GM23338 (cell line): Measurements from ENCODE around the gene ILKAP. TPM values are rescaled to one million over a fixed set of nuclear protein-coding genes. Genes with fewer than 3 reads are reported as not detected.

Experiments
- ATAC-seq: fragments of 200-7000 bp; cut with Tn5 transposase; 3 replicates; pipeline ENCODE4 v1.9.1; 2020
- DNase-seq: peaks from one replicate; pipeline ENCODE4 v3.0.0-alpha.2; 2015; ENCODE audit warnings: low spot score
- H2AFZ ChIP-seq: fragments of 200-600 bp; sonication (generic); 2 replicates; pipeline ENCODE4 v1.8.0; 2016; ENCODE audit warnings: antibody characterized with exemption, mild to moderate bottlenecking, moderate library complexity
- H3F3A ChIP-seq: fragments of 200-600 bp; sonication (generic); replicated peaks from 2 replicates; pipeline ENCODE4 v1.8.0; 2017; ENCODE audit warnings: antibody characterized with exemption, mixed run types, low read depth
- H3K27ac ChIP-seq: fragments of 200-600 bp; sonication (generic); 2 replicates; pipeline ENCODE4 v1.6.1; 2016; ENCODE audit warnings: low read depth
- H3K27me3 ChIP-seq: fragments of 200-600 bp; sonication (generic); 2 replicates; pipeline ENCODE4 v1.8.0; 2016; ENCODE audit warnings: mild to moderate bottlenecking, mixed run types, moderate library complexity; ENCODE audit not compliant: insufficient read depth
- H3K36me3 ChIP-seq: fragments of 200-600 bp; sonication (generic); 2 replicates; pipeline ENCODE4 v1.8.0; 2016; ENCODE audit warnings: mild to moderate bottlenecking; ENCODE audit not compliant: insufficient read depth
- H3K4me1 ChIP-seq: fragments of 200-600 bp; sonication (generic); 2 replicates; pipeline ENCODE4 v1.8.0; 2016; ENCODE audit warnings: mild to moderate bottlenecking, moderate library complexity; ENCODE audit not compliant: insufficient read depth
- H3K4me2 ChIP-seq: fragments of 200-600 bp; sonication (generic); 2 replicates; pipeline ENCODE4 v1.7.1; 2017; ENCODE audit warnings: mixed run types
- H3K4me3 ChIP-seq: fragments of 200-600 bp; sonication (generic); 2 replicates; pipeline ENCODE4 v1.6.1; 2016; ENCODE audit warnings: mixed run types
- H3K79me2 ChIP-seq: fragments of 200-600 bp; sonication (generic); replicated peaks from 2 replicates; pipeline ENCODE4 v1.8.0; 2017; ENCODE audit warnings: mild to moderate bottlenecking; ENCODE audit not compliant: insufficient read depth
- H3K9me2 ChIP-seq: fragments of 200-600 bp; sonication (generic); 2 replicates; pipeline ENCODE4 v1.8.0; 2017; ENCODE audit not compliant: insufficient read depth
- H4K20me1 ChIP-seq: fragments of 200-600 bp; sonication (generic); replicated peaks from 2 replicates; pipeline ENCODE4 v1.8.0; 2017; ENCODE audit warnings: mild to moderate bottlenecking; ENCODE audit not compliant: insufficient read depth
- H3K27ac Mint-ChIP-seq: 2 replicates; pipeline ENCODE4 v1.8.0; 2020; ENCODE audit warnings: inconsistent platforms, mild to moderate bottlenecking, moderate library complexity, mixed read lengths
- H3K27me3 Mint-ChIP-seq: 3 replicates; pipeline ENCODE4 v1.8.0; 2022; ENCODE audit warnings: low read depth, mild to moderate bottlenecking, moderate library complexity, mixed read lengths, inconsistent platforms; ENCODE audit not compliant: insufficient read depth, poor library complexity
- H3K36me3 Mint-ChIP-seq: 3 replicates; pipeline ENCODE4 v1.8.0; 2021; ENCODE audit warnings: low read depth, mild to moderate bottlenecking, inconsistent platforms, moderate library complexity, mixed read lengths
- H3K4me1 Mint-ChIP-seq: 3 replicates; pipeline ENCODE4 v1.8.0; 2020; ENCODE audit warnings: mild to moderate bottlenecking, inconsistent platforms, mixed read lengths
- H3K4me3 Mint-ChIP-seq: 3 replicates; pipeline ENCODE4 v1.8.0; 2021; ENCODE audit warnings: moderate library complexity, mild to moderate bottlenecking, inconsistent platforms, mixed read lengths
- H3K9me3 Mint-ChIP-seq: 3 replicates; pipeline ENCODE4 v1.8.0; 2020; ENCODE audit warnings: moderate library complexity, mild to moderate bottlenecking, inconsistent platforms, mixed read lengths
- CREB1 ChIP-seq: fragments of 250-450 bp; sonication (Bioruptor Pico); IDR thresholded peaks from 2 replicates; pipeline ENCODE4 v1.5.0; 2020; ENCODE audit warnings: low read depth, mild to moderate bottlenecking, moderate library complexity
- CTCF ChIP-seq, 2 experiments: fragments of 200-600 bp in 1 of 2; sonication (generic) in 1 of 2; conservative IDR thresholded peaks; 2 replicates each; pipeline versions ENCODE4 v1.5.1 to v1.6.1; 2016 to 2017; ENCODE audit warnings: antibody characterized with exemption in 2 of 2, low read depth in 2 of 2, mild to moderate bottlenecking in 2 of 2, moderate library complexity in 1 of 2
- EZH2 ChIP-seq: fragments of 200-600 bp; sonication (generic); IDR thresholded peaks from one replicate; pipeline ENCODE4 v1.8.0; 2017; ENCODE audit warnings: antibody characterized with exemption, mild to moderate bottlenecking, low read depth; ENCODE audit not compliant: unreplicated experiment
- EZH2phosphoT487 ChIP-seq: fragments of 200-600 bp; sonication (generic); IDR thresholded peaks from one replicate; pipeline ENCODE4 v1.8.1; 2018; ENCODE audit warnings: antibody characterized with exemption; ENCODE audit not compliant: unreplicated experiment
- JUNB ChIP-seq: IDR thresholded peaks from one replicate; pipeline ENCODE4 v1.6.1; 2016; ENCODE audit warnings: antibody characterized with exemption; ENCODE audit not compliant: unreplicated experiment
- NANOG ChIP-seq: IDR thresholded peaks from 2 replicates; pipeline ENCODE4 v1.6.1; 2016; ENCODE audit warnings: antibody characterized with exemption, borderline replicate concordance
- POLR2AphosphoS5 ChIP-seq: IDR thresholded peaks from 2 replicates; pipeline ENCODE4 v1.6.1; 2016; ENCODE audit warnings: antibody characterized with exemption, low read depth
- REST ChIP-seq: IDR thresholded peaks from one replicate; pipeline ENCODE4 v1.6.1; 2018; ENCODE audit warnings: antibody characterized with exemption; ENCODE audit not compliant: unreplicated experiment
- STAT1 ChIP-seq: IDR thresholded peaks from one replicate; pipeline ENCODE4 v1.6.1; 2016; ENCODE audit warnings: antibody characterized with exemption; ENCODE audit not compliant: unreplicated experiment
- ZNF114 ChIP-seq: fragments of 250-450 bp; sonication (Bioruptor Pico); IDR thresholded peaks from 2 replicates; pipeline ENCODE4 v1.5.0; 2020; ENCODE audit warnings: mild to moderate bottlenecking, moderate library complexity
- ZNF331 ChIP-seq: fragments of 250-450 bp; sonication (Bioruptor Pico); IDR thresholded peaks from 2 replicates; pipeline ENCODE4 v1.5.0; 2020; ENCODE audit warnings: low read depth, mild to moderate bottlenecking, moderate library complexity
- ZNF462 ChIP-seq: fragments of 250-450 bp; sonication (Bioruptor Pico); IDR thresholded peaks from 2 replicates; pipeline ENCODE4 v1.5.0; 2020; ENCODE audit warnings: mild to moderate bottlenecking, moderate library complexity
- polyA plus RNA-seq: library from polyadenylated mRNA; unstranded; fragments of >200 nt; fragmentation: Nextera tagmentation; extraction: Ambion mirVana; gene quantifications from 2 replicates; pipeline ENCODE4 v1.2.1, GENCODE V29; 2016
- total RNA-seq: library from RNA; depleted of rRNA; stranded (reverse); fragments of >200 nt; shearing (Covaris generic); gene quantifications from 2 replicates; pipeline ENCODE4 v1.2.3, GENCODE V29; 2014
- TF ChIP-seq, protein P1 (sequence below): IDR thresholded peaks from 2 replicates; pipeline ENCODE4 v1.6.1; 2016; ENCODE audit warnings: antibody characterized with exemption

ILKAP gene
- total and polyA plus RNA-seq, 2 experiments from 2014 or later: 17.0 to 35.9 TPM

DNA sequence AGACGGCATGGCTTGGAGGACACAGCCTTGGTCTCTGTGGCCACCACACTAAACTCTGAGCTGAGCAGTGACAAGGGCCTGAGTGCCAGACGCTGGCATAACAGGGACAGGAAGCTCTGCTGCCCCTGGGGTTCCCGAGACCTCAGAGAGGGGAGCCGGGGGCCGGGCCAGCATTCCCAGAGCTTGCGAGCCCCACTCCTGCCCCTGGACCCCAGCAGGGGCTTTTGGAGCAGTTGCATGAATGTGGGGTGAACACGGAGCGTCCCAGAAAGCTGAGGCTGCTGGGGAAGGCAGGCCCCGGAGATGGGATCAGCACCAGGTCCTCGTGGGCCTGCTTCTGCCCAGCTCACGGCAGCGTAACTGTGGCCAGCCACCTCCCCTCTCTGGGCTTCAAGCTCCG lies 52.3 kb downstream of the ILKAP start:
- H3K27ac ChIP-seq: no peak overlapping the region
- H3K27me3 ChIP-seq: no peaks in the 10 kb centered on the region
- H3K27me3 Mint-ChIP-seq: peaks cover 8% of the 10 kb centered on the region
- peaks cover 8% of the 10 kb centered on the region for H3K4me1 Mint-ChIP-seq
- H3K4me2 ChIP-seq: no peak overlapping the region
- no peaks in the 10 kb centered on the region for H3F3A ChIP-seq
- H3K79me2 ChIP-seq: no peaks in the 10 kb centered on the region
- no peak overlapping the region for H3K27ac Mint-ChIP-seq
- H3K36me3 Mint-ChIP-seq: no peaks in the 10 kb centered on the region
- peaks cover 3% of the 10 kb centered on the region; the same call in 2 of the 3 replicates for H3K9me3 Mint-ChIP-seq
- H4K20me1 ChIP-seq: no peaks in the 10 kb centered on the region
- peak; percentile 19 for ATAC-seq
- DNase-seq: no peak
- no peak overlapping the region for H3K4me3 ChIP-seq
- H3K36me3 ChIP-seq: no peaks in the 10 kb centered on the region
- H3K4me3 Mint-ChIP-seq: no peak overlapping the region
- peak overlapping the region; percentile 85 for H2AFZ ChIP-seq
- H3K9me2 ChIP-seq: no peaks in the 10 kb centered on the region
- TF ChIP-seq NANOG (no peak), POLR2AphosphoS5 (no peak), ZNF331 (no peak), ZNF462 (CRISPR knock-in tag) (no peak), REST (no peak), JUNB (no peak), CREB1 (CRISPR knock-in tag) (no peak), STAT1 (no peak), EZH2 (no peak), ZNF114 (CRISPR knock-in tag) (no peak), EZH2phosphoT487 (no peak), CTCF (conservative IDR thresholded peaks at IDR 0.05; ENCODE audit: low read depth in 2 of 2) (no peak)
- TF ChIP-seq, protein P1, sequence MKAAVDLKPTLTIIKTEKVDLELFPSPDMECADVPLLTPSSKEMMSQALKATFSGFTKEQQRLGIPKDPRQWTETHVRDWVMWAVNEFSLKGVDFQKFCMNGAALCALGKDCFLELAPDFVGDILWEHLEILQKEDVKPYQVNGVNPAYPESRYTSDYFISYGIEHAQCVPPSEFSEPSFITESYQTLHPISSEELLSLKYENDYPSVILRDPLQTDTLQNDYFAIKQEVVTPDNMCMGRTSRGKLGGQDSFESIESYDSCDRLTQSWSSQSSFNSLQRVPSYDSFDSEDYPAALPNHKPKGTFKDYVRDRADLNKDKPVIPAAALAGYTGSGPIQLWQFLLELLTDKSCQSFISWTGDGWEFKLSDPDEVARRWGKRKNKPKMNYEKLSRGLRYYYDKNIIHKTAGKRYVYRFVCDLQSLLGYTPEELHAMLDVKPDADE: no peak
- H3K4me1 ChIP-seq: no peaks in the 10 kb centered on the region; the same call in 1 of the 2 replicates
